GM18511 (cell line): Measurements from ENCODE around the gene TCF7L2.

Experiments
- ATAC-seq: cut with Tn5 transposase; IDR thresholded peaks from one replicate; pipeline ENCODE4 v1.9.1; 2021; ENCODE audit warnings: mild to moderate bottlenecking, moderate library complexity; ENCODE audit not compliant: unreplicated experiment

Gene TCF7L2

GRCh38 chr10:113115556-113115955, 165.5 kb downstream of the TCF7L2 start:
- ATAC-seq, result no peak

- ATAC-seq, result no peak
These were observed 168.8 kb downstream of the TCF7L2 start for GRCh38 chr10:113118882-113119281.

- no peak for ATAC-seq
These were observed 169.8 kb downstream of the TCF7L2 start for GRCh38 chr10:113119801-113120200.

GRCh38 chr10:113121153-113121552, 171.1 kb downstream of the TCF7L2 start:
- ATAC-seq, result no peak

- ATAC-seq, result no peak
These were observed 172.9 kb downstream of the TCF7L2 start for GRCh38 chr10:113122947-113123346.

- ATAC-seq, result no peak
These were observed 174.7 kb downstream of the TCF7L2 start for GRCh38 chr10:113124724-113125123.

- no peak for ATAC-seq
These were observed 175.6 kb downstream of the TCF7L2 start for GRCh38 chr10:113125612-113126011.

GRCh38 chr10:113126229-113127201, 176.5 kb downstream of the TCF7L2 start:
- no peak for ATAC-seq

- ATAC-seq, result no peak
These were observed 177.3 kb downstream of the TCF7L2 start for GRCh38 chr10:113127261-113127900.

- ATAC-seq, result no peak
These were observed 177.8 kb downstream of the TCF7L2 start for GRCh38 chr10:113127901-113128283.

- ATAC-seq, result no peak
These were observed 178.5 kb downstream of the TCF7L2 start for GRCh38 chr10:113128450-113129070.

GRCh38 chr10:113129117-113129516, 179.1 kb downstream of the TCF7L2 start:
- no peak for ATAC-seq

- ATAC-seq, result no peak
These were observed 180.1 kb downstream of the TCF7L2 start for GRCh38 chr10:113130014-113130641.

- no peak for ATAC-seq
These were observed 181.7 kb downstream of the TCF7L2 start for GRCh38 chr10:113131613-113132261.

GRCh38 chr10:113132591-113133121, 182.6 kb downstream of the TCF7L2 start:
- ATAC-seq, result no peak

- ATAC-seq, result no peak
These were observed 183.6 kb downstream of the TCF7L2 start for GRCh38 chr10:113133497-113134115.

- no peak for ATAC-seq
These were observed 185.0 kb downstream of the TCF7L2 start for GRCh38 chr10:113135025-113135424.

- ATAC-seq, result no peak
These were observed 188.1 kb downstream of the TCF7L2 start for GRCh38 chr10:113137941-113138685.

- ATAC-seq, result no peak
These were observed 189.0 kb downstream of the TCF7L2 start for GRCh38 chr10:113138937-113139585.
